Amniotic epithelial cell (primary cell): Measurements from ENCODE around the gene NPTX1.
A peak's percentile ranks its signal among the peaks of the same experiment; 100 is the strongest.

Experiments used
- DNase-seq: peaks from one replicate; pipeline ENCODE4 v3.0.0-alpha.2; 2010; ENCODE audit warnings: low read depth

The NPTX1 gene

GRCh38 chr17:80426671-80427326, 49.6 kb downstream of the NPTX1 start:
- DNase-seq: peak; percentile 31

- DNase-seq: no peak
Observed at GRCh38 chr17:80425835-80426426, 50.5 kb downstream of the NPTX1 start.

GRCh38 chr17:80424878-80425765, 51.3 kb downstream of the NPTX1 start:
- DNase-seq: no peak

- DNase-seq: no peak
Observed at GRCh38 chr17:80424261-80424660, 52.1 kb downstream of the NPTX1 start.

GRCh38 chr17:80423536-80424225, 52.7 kb downstream of the NPTX1 start:
- DNase-seq: no peak

- no peak for DNase-seq
Observed at GRCh38 chr17:80422981-80423380, 53.4 kb downstream of the NPTX1 start.

GRCh38 chr17:80422276-80422675, 54.1 kb downstream of the NPTX1 start:
- DNase-seq: no peak

DNA sequence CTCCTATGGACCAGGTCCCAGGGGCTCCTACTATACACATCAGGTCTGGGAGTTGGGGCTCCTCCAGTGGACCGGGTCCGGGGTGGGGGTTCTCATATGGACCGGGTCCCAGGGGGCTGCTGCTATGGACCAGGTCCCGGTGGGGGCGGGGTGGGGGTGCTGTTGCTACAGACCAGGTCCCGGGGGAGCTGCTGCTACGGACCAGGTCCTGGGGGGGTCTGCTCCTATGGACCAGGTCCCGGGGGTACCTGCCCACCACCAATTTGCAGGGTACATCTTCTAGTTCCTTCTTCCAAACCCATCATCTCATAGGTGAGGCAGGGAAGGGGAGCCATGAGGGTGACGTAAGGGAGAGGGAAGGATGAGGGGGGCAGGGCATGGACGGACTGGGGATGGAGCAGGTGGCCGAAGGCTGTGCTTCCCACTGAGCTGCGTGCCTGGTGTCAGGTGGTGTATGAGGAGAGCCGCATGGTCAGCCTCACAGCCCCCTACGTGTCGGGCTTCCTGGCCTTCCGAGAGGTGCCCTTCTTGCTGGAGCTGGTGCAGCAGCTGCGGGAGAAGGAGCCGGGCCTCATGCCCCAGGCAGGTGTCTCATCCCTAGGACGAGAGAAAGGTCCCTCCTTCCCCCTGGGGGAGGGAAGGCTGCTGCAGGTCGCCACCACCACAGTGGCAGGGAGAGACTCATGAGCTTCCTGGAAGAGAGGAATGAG, 54.9 kb downstream of the NPTX1 start:
- no peak for DNase-seq

- DNase-seq: no peak
Observed at GRCh38 chr17:80419255-80419654, 57.2 kb downstream of the NPTX1 start.

- DNase-seq: no peak
Observed at GRCh38 chr17:80418589-80418988, 57.8 kb downstream of the NPTX1 start.
